ENCODE results near the gene CDADC1.

- TF ChIP-seq CTCF (IDR thresholded peaks at IDR 0.05) = no peak
- no peak for TF ChIP-seq POLR2A (IDR thresholded peaks at IDR 0.05)
Measured at GRCh38 chr13:49256841-49257240, 9.1 kb downstream of the CDADC1 start.
